ENCODE results near the gene MSRB1.

DNA sequence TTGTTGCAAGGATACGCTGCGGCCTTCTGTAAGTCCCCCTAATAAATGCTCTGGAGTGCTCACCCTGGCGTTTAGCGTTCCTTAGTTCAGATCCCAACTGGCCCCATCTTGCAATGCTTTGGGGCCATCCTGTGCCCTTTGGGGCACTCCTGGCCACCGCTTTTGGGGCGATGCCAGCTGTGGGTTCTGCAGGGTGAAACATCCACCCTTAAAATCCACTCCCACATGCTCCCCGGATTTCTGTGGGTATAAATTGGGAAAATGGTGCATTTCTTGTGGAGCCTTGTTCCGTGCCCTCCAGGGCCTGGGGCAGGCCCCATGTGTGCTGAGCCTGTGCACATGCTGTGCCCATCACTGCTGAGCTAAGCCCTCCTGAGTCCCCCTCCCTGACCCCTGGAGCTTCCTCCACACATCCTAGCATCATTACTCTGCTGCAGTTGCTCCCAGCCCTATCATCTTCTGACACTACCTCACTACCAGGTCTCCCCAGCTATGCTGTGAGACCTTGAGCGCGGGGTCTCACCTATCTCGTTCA lies 6.0 kb downstream of the MSRB1 start:
- TF ChIP-seq, protein P1, sequence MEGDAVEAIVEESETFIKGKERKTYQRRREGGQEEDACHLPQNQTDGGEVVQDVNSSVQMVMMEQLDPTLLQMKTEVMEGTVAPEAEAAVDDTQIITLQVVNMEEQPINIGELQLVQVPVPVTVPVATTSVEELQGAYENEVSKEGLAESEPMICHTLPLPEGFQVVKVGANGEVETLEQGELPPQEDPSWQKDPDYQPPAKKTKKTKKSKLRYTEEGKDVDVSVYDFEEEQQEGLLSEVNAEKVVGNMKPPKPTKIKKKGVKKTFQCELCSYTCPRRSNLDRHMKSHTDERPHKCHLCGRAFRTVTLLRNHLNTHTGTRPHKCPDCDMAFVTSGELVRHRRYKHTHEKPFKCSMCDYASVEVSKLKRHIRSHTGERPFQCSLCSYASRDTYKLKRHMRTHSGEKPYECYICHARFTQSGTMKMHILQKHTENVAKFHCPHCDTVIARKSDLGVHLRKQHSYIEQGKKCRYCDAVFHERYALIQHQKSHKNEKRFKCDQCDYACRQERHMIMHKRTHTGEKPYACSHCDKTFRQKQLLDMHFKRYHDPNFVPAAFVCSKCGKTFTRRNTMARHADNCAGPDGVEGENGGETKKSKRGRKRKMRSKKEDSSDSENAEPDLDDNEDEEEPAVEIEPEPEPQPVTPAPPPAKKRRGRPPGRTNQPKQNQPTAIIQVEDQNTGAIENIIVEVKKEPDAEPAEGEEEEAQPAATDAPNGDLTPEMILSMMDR (IDR thresholded peaks at IDR 0.05; ENCODE audit: insufficient read depth, low read length, poor library complexity, severe bottlenecking) = no peak
- no peak for TF ChIP-seq EZH2phosphoT487 (conservative IDR thresholded peaks at IDR 0.05; ENCODE audit: low read length)
